ENCODE measurements around the gene UQCRH. TPM values are rescaled to one million over a fixed set of nuclear protein-coding genes. Genes with fewer than 3 reads are reported as not detected.
"Not testable (repeated sequence)": the region's sequence is repeated elsewhere in the genome, so short reads cannot be mapped to it uniquely, and the experiment has no call there.

Gene UQCRH
- total RNA-seq, 1 donor from 2014 or later, result 376 TPM

- no peak for DNase-seq (ENCODE audit: low read depth, low spot score)
Observed at GRCh38 chr1:46333300-46334029, 30.0 kb downstream of the UQCRH start.

GRCh38 chr1:46334030-46334384 lies 30.5 kb downstream of the UQCRH start:
- no peak for DNase-seq (ENCODE audit: low read depth, low spot score)

- no peak for DNase-seq (ENCODE audit: low read depth, low spot score)
Observed at GRCh38 chr1:46335081-46335480, 31.6 kb downstream of the UQCRH start.

GRCh38 chr1:46337409-46337808 lies 33.9 kb downstream of the UQCRH start:
- DNase-seq (ENCODE audit: low read depth, low spot score), result not testable (repeated sequence)

GRCh38 chr1:46340404-46341221 lies 37.1 kb downstream of the UQCRH start, which contains the start of gene NSUN4:
Gene NSUN4 (plus strand): TSS chr1:46340807. CDS start chr1:46340827, 20 bp downstream.
- peak; percentile 73 for DNase-seq (ENCODE audit: low read depth, low spot score)

GRCh38 chr1:46341222-46342083 lies 38.0 kb downstream of the UQCRH start:
- DNase-seq (ENCODE audit: low read depth, low spot score), result no peak

- no peak for DNase-seq (ENCODE audit: low read depth, low spot score)
Observed at GRCh38 chr1:46342084-46342656, 38.7 kb downstream of the UQCRH start.

- DNase-seq (ENCODE audit: low read depth, low spot score), result no peak
Observed at GRCh38 chr1:46342677-46343350, 39.3 kb downstream of the UQCRH start.

- no peak for DNase-seq (ENCODE audit: low read depth, low spot score)
Observed at GRCh38 chr1:46343351-46343695, 39.8 kb downstream of the UQCRH start.

GRCh38 chr1:46343705-46344104 lies 40.2 kb downstream of the UQCRH start:
- no peak for DNase-seq (ENCODE audit: low read depth, low spot score)

GRCh38 chr1:46344481-46344880 lies 41.0 kb downstream of the UQCRH start:
- no peak for DNase-seq (ENCODE audit: low read depth, low spot score)

GRCh38 chr1:46345281-46345680 lies 41.8 kb downstream of the UQCRH start:
- DNase-seq (ENCODE audit: low read depth, low spot score), result no peak

GRCh38 chr1:46352363-46352762 lies 48.9 kb downstream of the UQCRH start:
- no peak for DNase-seq (ENCODE audit: low read depth, low spot score)

GRCh38 chr1:46355920-46356319 lies 52.4 kb downstream of the UQCRH start:
- not testable (repeated sequence) for DNase-seq (ENCODE audit: low read depth, low spot score)

GRCh38 chr1:46362158-46362557 lies 58.7 kb downstream of the UQCRH start:
- DNase-seq (ENCODE audit: low read depth, low spot score), result no peak

- no peak for DNase-seq (ENCODE audit: low read depth, low spot score)
Observed at GRCh38 chr1:46363121-46363520, 59.6 kb downstream of the UQCRH start.

- no peak for DNase-seq (ENCODE audit: low read depth, low spot score)
Observed at GRCh38 chr1:46364612-46365011, 61.1 kb downstream of the UQCRH start.

GRCh38 chr1:46365796-46366195 lies 62.3 kb downstream of the UQCRH start:
- DNase-seq (ENCODE audit: low read depth, low spot score), result not testable (repeated sequence)
